Upper lobe of left lung (tissue), 4 donors: ENCODE data around the gene BCL7B.

Experiments
- CTCF ChIP-seq, 6 experiments: fragments of 450-650 bp in 4 of 6; fragments of 200-600 bp in 2 of 6; sonication (generic) in 2 of 6; IDR thresholded peaks; one replicate each; pipeline ENCODE4 v1.5.1; 2016 to 2019; ENCODE audit warnings: antibody characterized with exemption in 6 of 6
- EP300 ChIP-seq, 4 donors: sonication (generic); formaldehyde crosslinking; IDR thresholded peaks; one replicate each; pipeline ENCODE4 v1.5.1; 2017; ENCODE audit warnings: antibody characterized with exemption in 4 of 4, control low read depth in 2 of 4
- POLR2A ChIP-seq, 4 donors: fragments of 450-650 bp; IDR thresholded peaks; one replicate each; pipeline ENCODE4 v1.5.1; 2016 to 2017; ENCODE audit warnings: antibody characterized with exemption in 4 of 4, mild to moderate bottlenecking in 2 of 4
- POLR2AphosphoS5 ChIP-seq, 2 donors: sonication (generic); formaldehyde crosslinking; IDR thresholded peaks; one replicate each; pipeline ENCODE4 v1.5.1; 2017; ENCODE audit warnings: antibody characterized with exemption in 2 of 2

GRCh38 chr7:73489976-73490375 lies 67.5 kb downstream of the BCL7B start:
- TF ChIP-seq CTCF (IDR thresholded peaks at IDR 0.05) = no peak
- no peak for TF ChIP-seq POLR2A (IDR thresholded peaks at IDR 0.05)
- no peak for TF ChIP-seq POLR2AphosphoS5 (IDR thresholded peaks at IDR 0.05)
- TF ChIP-seq EP300 (IDR thresholded peaks at IDR 0.05) = no peak
